IPS-NIHi7 (cell line): Measurements from ENCODE around the gene PRR19.

ENCODE experiments used
- DNase-seq: peaks from one replicate; pipeline ENCODE4 v3.0.0; 2012; ENCODE audit warnings: mixed read lengths; ENCODE audit errors: extremely low spot score

Gene PRR19

DNA sequence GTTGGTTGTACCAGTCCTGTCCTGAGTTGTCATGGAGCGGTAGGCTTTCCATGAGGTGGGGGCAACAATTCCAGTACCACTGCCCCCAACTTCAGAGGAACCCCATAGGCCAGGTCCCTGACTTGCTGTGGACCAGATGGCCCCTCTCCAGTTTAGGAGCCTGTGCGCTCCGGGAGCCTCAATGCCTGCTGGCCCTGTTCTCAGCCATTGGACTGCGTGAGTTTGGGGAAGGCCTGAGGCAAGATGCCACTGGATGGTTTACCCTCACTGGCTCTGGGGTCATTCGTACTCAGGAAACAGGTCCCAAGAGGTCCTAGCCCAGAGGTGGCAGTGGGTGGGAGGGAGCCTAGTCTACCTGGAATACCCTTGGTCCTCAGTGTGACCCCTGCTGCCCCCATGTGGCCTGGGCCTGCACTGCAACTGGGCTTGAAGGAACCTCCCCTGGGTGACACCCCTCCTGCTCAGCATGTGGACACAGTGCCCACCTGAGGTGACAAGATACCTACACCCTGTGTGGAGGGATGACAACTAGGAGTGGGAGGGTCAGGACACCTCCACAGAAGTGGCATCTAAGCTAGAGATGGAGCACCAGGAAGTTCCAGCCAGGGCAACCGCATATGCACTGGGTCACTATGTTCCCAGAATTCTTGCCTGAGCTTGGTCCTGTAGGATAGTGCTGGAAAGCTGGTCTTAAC is 6.0 kb upstream of the PRR19 start:
- peak; percentile 87 for DNase-seq

DNA sequence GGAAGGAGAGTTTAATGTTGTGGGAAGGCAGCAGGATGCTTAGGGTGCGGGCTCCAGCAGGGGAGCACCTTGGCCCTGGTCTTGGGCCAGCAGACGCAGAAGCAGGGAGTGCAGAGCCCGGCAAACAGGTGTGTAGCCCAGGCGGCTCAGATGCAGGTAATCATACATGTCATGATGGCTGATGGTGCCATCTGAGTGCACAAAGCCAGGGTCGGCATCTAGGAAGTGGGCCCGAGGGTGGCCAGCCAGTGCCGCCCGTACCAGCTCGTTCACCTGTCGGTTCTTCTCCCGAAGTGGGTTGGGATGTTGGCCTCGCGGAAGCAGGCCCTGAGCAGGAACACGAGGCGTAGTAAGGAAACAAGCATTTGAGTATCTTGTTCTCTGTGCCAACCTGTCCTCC is 4.9 kb upstream of the PRR19 start:
- DNase-seq, result no peak

DNA sequence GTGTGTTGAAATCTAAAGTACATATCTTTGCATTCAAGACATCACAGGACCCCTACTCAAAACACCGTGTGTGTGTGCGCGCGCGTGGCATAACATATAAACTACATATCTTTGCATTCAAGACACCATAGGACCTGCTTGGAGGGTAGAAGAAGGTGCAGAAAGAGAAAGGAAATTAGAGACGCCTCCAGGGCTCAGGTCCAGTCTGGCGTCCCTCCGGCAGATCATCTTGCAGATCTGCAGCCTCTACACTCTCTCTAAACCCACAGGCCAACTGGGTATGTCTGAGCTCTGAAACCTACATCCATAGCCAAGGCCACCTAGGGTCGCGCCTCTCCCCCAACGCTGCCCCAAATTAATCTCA is 1.2 kb downstream of the PRR19 start:
- DNase-seq, result no peak

DNA sequence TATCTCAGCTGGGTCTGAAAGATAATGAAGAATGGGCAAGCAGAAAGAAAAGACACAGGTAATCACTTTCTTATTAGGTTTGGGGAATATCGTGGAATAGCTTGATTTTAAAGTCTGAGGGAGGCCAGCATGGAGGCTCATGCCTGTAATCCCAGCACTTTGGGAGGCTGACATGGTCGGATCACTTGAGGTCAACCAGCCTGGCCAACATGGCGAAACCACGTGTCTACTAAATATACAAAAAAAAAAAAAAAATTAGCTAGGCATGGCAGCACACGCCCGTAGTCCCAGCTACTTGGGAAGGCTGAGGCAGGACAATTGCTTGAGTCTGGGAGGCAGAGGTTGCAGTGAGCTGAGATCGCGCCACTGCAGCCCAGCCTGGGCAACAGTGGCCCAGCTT is 1.9 kb downstream of the PRR19 start:
- no peak for DNase-seq

DNA sequence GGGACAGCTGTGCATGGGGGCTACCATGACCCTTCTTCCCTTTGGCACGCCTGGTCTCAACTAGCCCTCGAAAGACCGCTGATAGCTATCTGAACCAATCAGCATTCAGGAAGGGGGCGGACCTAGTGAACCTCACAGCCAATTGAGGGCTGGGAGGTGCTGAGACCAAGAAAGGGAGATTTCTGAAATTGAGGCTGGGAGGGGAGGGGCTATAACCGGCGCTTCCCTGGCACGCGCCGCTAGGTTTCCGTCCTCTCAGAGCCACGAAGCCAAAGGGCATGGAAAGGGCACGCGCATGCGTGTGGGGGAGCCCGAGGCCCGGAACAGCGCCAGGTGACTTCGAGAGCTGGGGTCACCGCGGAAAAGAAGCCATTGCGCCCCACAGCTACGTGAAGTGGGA is 4.7 kb downstream of the PRR19 start:
- DNase-seq, result peak; percentile 66

DNA sequence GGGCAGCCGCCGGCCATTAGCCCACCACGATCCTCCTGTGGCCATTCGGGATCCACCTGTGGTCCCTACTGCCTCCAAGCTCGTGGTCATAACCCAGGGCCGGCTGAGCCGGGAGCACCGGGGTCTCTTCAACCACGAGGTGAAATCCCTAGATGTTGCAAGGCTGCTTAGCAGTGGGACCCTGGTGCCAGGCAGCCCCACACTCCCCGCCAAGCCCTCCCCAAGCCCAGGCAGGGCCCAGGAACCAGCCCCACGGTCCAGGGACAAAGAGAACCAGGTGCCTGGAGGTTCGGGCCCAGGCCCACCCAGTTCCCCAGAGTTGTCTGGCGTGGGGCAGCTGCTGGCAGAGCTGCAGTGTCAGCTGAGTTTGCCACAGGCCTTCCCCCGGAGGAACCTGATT is 7.8 kb downstream of the PRR19 start:
- DNase-seq, result no peak

DNA sequence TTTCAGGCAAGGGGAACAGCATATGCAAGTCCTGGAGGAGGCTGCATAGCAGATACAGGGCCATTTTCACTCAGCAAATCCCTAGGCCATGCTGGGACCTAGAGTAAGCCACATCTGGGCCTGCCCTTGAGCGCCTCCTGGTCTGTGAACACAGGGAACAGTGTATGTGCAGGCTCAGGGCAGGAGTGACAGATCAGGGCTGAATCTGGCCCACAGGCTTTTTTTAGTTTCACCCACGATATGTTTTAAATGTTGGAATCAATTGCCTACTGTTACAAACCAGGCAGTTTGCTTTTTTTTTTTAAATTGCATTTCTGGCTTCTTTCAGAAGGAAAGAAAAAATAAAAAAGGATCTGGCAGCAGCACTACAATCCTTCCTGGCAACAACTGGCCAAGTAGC is 9.7 kb downstream of the PRR19 start:
- peak; percentile 48 for DNase-seq

DNA sequence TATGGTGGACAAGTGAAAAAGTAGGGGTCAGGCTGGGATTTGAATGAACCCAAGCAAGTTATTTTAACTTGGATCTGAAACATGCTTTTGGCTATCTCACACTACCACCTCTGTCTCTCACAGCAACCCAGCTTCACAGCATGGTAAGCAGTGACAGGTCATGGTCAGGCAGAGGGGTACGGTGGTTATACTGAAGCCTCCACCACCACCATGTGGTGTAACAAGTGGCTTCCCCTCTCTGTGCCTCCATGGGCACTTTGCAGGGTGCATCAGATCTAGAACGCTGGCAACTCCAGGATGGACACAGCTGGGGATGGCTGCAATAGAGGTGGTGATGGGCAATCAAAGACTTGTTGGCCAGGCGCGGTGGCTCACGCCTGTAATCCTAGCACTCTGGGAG is 10.4 kb downstream of the PRR19 start:
- DNase-seq, result no peak

DNA sequence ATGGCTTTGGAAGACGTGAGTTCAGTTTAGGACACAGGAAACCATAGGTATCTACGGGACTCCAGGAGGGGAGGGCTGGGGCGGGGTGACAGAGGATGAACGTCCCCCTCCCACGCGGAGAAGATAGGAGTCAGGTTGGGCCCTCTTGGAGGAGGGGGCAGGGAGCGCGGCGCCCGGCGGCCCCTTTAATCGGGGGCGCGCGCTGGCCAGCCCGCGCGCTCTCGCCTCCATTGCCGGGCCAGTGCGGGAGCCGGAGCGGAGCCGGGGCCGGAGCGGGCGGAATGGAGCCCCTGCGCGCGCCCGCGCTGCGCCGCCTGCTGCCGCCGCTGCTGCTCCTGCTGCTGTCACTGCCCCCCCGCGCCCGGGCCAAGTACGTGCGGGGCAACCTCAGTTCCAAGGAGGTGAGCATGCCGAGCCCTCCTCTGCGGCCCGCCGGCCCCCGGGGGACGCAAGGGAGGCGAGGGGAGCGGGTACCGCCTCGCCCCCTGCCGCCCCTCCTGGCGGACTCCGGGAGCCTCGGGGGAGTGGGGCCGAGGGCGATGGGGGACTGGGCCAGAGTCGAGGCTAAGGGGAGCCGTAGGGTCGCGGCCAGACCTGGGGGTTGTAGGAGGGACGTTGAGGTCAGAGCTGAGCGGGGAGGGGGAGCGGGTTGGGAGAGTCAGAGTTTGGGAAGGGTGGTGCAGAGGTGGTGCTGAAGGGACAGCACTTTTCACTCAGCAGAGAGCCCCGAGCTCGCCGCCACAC is 11.3 kb downstream of the PRR19 start, which contains the start of gene TMEM145:
Gene TMEM145, plus strand, starts transcription at position 214 of the 744 bp plus-strand sequence. Its CDS starts 68 bp downstream, at position 282.
- DNase-seq, result peak; percentile 84

DNA sequence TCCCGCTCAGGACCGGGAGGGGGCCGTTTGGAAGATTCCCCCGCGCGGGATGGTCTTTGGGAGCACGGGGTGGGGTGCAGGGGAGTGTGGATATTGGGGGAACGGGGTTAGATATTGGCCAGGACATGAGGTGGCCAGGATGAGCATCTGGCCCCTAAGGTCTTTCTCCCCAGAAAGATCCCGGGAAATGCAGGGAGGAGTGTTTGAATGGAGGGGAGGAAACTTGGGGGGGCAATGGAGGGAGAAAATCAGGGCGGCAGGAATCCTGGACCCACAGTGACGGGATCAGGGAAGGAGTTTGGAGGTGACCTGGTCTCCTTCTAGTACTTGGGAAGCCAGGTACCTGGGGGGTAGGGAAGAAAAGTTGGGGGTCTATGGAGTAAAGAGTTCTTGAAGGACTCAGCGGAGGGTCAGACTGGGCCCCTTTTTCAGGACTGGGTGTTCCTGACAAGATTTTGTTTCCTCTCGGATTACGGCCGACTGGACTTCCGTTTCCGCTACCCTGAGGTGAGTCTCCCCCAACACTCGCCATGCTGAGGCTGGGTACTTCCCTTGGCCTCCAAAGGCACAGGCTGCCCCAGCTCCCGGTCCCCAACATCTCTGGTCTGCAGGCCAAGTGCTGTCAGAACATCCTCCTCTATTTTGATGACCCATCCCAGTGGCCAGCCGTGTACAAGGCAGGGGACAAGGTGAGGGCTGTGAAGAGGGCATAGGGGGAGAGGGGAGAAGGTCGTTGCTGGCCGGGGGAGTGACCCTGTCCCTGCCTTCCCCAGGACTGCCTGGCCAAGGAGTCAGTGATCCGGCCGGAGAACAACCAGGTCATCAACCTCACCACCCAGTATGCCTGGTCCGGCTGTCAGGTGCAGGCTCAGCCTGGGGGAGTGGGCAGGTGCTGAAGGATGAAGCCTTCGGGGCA is 12.2 kb downstream of the PRR19 start:
- DNase-seq, result no peak

DNA sequence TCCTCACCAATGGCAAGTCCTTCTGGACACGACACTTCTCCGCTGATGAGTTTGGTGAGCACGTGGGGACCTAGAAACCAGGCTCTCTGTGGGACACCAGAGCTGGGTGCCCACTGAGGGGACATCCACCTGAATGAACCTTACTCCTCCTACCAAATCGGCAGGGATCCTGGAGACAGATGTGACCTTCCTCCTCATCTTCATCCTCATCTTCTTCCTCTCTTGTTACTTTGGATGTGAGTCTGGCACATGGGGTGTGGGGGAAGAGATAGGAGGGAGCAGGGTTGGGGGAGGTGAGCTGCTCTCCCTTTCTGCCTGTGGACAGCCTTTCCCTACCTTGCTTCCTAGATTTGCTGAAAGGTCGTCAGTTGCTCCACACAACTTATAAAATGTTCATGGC is 13.1 kb downstream of the PRR19 start:
- DNase-seq, result no peak

DNA sequence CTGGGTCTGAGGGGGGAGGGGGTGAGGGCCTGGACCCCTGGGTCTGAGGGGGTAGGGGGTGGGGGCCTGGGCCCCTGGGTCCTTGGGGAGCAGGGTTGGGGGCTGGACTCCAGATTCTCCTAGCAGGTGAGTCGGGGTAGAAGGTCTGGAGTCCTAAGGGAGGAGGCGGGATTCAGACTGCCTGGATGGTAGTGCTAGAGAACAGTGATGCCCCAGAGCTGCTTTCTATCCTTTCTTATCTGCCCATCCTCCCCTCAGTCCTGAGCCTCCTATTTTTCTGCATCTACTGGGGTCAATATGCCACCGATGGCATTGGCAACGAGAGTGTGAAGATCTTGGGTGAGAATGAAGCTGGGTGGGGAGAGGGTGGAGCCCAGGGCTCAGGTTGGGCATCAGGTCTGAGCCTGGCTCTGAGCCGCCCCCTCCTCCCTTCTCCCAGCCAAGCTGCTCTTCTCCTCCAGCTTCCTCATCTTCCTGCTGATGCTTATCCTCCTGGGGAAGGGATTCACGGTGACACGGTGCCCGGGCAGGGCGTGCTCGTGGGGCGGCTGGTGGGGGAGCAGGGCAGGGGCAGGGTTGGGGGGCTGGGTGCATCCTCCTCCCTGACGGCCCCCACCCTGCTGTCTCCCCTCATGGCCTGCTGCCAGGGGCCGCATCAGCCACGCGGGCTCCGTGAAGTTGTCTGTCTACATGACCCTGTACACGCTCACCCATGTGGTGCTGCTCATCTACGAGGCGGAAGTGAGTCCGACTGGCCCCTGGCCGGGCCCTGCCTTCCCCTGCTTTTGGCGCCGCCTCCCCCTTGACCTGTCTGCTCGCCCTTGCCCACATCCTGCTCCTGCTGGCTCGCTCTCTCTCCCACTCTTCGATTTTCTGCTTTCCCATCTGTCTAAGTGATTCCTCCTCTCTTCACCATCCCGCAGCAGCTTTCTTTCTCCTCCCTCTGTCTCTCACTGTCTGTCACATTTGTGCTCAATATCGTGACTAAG is 14.6 kb downstream of the PRR19 start:
- no peak for DNase-seq

DNA sequence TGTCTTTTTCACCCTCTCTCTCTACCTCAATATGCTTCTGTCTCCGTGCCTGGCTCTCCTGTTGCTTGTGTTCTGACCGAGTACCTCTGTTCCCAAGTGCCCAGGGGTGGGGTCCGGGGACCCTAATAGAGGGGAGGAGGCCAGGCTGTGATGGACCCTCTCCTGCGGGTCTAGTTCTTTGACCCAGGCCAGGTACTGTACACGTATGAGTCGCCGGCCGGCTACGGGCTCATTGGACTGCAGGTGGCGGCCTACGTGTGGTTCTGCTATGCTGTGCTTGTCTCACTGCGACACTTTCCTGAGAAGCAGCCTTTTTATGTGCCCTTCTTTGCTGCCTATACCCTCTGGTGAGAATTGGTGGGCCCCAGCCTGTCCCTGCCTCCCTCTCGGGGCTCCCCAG is 15.6 kb downstream of the PRR19 start:
- no peak for DNase-seq

DNA sequence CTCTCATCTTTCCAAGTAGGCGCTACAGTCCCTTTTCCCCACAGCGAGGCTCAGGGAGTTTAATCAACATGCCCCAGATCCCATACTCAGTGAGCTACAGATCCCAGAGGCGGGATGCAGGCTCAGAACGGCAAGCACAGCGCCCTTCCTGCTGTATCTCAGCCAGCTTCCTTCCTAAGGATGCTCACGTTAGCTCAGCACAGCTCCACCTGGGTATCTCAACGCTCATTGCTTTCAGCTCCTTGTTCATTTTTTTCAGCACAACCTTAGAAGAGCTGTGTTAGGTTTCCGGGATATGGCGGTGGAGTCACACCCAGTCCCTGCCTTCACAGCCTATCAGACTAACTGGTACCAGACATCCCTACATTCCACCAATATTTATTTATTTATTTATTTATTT is 20.4 kb downstream of the PRR19 start:
- no peak for DNase-seq

DNA sequence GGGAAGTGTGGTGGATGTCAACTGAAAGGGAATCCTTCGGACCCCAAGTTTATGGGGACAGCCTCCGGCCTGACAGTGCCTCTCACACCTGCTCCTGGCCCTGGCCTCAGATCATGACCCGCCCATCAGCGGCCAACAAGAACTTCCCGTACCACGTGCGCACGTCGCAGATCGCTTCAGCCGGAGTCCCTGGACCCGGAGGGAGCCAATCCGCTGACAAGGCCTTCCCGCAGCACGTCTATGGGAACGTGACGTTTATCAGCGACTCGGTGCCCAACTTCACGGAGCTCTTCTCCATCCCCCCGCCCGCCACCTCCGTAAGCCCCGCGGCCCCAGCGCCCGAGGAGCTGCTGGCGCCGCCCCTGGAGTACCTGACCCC is 21.5 kb downstream of the PRR19 start:
- DNase-seq, result peak; percentile 66

DNA sequence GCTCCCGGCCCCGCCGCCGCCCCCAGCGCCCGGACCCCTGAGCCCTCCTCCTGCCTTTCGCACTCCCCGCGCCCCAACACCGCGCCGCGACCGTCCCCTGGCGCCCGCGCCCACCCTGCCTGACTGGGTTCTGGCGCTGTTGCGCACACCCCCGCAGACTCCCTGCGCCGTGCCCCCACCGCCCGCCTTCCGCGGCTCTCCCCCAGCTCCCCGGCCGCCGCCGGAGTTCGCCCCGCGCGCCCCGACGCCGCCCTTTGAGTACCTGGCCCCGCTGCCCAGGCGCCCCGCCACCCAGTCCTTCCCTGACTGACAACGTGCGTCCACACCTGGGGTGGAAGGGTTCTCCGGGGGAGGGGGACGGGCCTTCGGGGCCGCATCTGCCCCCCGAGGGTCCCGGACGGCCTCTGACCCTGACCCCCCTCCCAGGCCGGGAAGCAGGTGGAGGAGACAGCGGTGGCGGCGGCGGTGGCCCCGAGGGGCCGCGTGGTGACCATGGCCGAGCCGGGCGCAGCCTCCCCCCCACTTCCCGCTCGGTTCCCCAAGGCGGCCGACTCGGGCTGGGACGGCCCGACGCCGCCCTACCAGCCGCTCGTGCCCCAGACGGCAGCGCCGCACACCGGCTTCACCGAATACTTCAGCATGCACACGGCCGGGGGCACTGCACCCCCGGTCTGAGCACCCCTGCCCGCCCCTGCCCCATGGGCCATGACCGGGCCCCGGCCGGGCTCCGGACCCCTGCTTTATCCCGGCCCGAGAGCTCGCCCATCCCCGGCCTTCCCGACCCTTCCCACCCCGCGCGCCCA is 22.1 kb downstream of the PRR19 start:
- DNase-seq, result no peak

DNA sequence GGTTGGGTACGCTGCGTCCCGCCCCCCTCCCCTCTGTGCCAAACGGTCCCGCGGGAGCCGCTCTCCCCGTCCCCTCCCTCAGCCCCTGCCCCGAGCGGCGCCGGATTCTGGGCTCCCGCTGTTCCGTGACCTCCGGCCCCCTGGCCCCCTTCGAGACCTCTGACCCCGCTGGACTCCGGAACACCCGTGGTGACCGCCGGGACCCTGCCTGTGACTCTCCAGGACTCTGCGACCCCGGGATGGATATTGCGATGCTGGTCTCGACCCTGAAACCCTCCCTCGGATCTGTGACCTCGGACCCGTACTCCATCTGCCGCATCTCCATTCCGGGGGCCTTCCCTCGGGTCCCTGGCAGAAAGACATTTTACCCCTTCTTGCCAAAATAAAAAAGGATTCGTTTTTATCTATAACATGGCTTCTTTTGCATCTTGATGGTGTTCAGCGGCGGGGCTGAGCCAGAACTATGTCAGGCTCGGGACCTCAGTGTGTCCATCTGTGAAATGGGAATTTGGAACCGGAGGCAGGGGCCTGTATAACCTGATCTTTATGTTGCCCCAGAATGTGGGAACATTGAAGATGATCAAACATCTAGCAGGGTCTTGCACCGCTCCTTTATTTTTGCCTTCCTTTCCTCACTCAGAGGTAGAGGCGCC is 22.8 kb downstream of the PRR19 start:
- DNase-seq, result no peak

DNA sequence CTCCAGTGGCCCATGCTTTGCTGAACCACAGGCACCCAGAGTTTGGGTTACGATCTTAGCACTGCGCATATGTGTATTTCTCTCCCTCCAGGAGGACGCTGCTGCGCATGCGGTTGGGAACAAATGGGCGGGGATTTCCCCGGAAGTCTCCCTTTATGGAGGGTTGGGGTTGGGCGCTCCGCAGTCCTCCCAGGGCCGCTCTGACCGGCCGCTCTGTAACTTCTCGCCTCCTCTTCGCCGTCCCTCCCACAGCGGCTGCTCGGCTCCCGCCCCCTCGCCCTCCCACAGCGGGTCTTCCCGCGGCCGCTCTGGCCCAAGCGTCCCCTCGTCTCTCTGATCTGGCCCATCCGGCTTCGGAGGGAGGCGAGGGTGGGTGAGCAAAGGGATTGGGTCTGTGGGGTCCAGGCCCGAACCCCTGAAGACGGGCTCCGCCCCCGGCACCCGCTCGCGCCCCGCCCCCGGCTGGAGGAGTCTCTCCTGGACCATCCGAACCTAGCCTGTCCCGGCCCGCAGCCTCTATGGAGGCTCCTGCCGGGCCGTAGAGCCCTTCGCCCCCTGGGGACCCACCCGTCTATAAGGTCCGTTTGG is 23.5 kb downstream of the PRR19 start, which contains the start of gene MEGF8:
Gene MEGF8, plus strand, starts transcription at position 328 of the 588 bp plus-strand sequence. CDS start 609 bp downstream, outside the sequence.
- DNase-seq, result peak; percentile 99
